Neutrophil (primary cell): ENCODE measurements around the gene TEX2.
A peak's percentile ranks its signal among the peaks of the same experiment; 100 is the strongest.

ENCODE experiments used
- H3K27ac ChIP-seq: fragments of 200-600 bp; sonication (generic); 2 replicates; pipeline ENCODE4 v1.5.1; 2016; ENCODE audit warnings: mild to moderate bottlenecking, moderate library complexity
- H3K27me3 ChIP-seq: fragments of 200-600 bp; sonication (generic); 2 replicates; pipeline ENCODE4 v1.6.0; 2016; ENCODE audit warnings: mild to moderate bottlenecking
- H3K36me3 ChIP-seq: fragments of 200-600 bp; sonication (generic); 2 replicates; pipeline ENCODE4 v1.5.1; 2017
- H3K4me1 ChIP-seq, 2 experiments: fragments of 200-600 bp in 1 of 2; sonication (generic) in 1 of 2; 1 replicate in 1 of 2; 2 replicates in 1 of 2; pipeline versions ENCODE4 v1.5.1 to v1.6.1; 2013 to 2016; ENCODE audit warnings: low read depth in 1 of 2, low read length in 1 of 2, mild to moderate bottlenecking in 1 of 2, moderate library complexity in 1 of 2; ENCODE audit not compliant: control insufficient read depth in 1 of 2, insufficient read depth in 1 of 2
- H3K4me3 ChIP-seq, 2 experiments: fragments of 200-600 bp in 1 of 2; sonication (generic) in 1 of 2; 1 replicate in 1 of 2; 2 replicates in 1 of 2; pipeline ENCODE4 v1.5.1; 2013 to 2016; ENCODE audit warnings: low read depth in 1 of 2, low read length in 1 of 2, mild to moderate bottlenecking in 1 of 2, moderate library complexity in 1 of 2
- H3K9me3 ChIP-seq: fragments of 200-600 bp; sonication (generic); 2 replicates; pipeline ENCODE4 v1.5.1; 2016
- CTCF ChIP-seq: fragments of 200-600 bp; sonication (generic); IDR thresholded peaks from 2 replicates; pipeline ENCODE4 v1.5.1; 2016; ENCODE audit warnings: antibody characterized with exemption

TEX2 gene

DNA sequence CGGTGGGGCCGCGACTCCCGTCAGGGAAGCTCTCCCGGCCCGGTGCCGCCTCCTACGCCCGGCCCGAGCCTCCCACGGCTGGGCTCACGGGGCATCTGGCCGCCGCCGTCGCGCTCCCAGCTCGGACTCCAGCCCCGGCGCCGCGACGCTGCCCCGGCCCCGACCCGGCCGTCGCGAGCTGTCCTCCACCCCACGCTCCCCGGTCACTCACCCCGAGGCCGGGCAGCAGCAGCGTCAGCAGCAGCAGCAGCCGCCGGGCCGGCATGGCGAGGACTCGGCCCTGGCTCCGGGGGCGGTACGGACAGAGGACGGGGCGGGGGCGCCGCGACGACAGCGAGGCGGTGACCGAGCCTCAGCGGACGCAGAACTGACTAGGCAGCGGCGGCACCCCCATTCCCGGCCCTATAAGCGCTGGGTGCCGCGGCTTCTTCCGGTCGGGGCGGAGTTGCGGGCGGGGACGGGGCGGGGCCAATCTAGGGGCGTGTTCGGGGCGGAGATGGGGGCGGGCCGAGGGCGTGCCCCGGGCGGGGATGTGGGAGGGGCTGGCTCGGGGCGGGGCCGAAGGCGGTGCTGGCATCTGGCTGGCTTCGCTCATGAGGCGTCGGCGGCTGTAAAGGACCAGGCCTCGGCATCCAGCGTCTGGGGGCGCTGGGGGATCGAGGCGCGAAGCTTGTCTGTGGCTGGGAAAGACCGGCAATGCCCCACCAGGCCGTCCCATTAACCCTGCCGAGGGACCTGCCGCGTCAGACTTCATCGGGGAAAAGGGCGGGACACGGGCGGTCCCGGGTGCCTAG lies 133.1 kb downstream of the TEX2 start, which contains the start of gene ERN1:
Gene ERN1, minus strand, starts transcription at position 380 of the 794 bp plus-strand sequence. Its CDS starts 115 bp downstream, at position 265.
- no peak for TF ChIP-seq CTCF
- no peaks in the 10 kb centered on the region for H3K36me3 ChIP-seq
- H3K9me3 ChIP-seq = no peaks in the 10 kb centered on the region
- H3K27me3 ChIP-seq = no peaks in the 10 kb centered on the region
- H3K27ac ChIP-seq = peak within 1 kb of the TSS; percentile 98
- H3K4me3 ChIP-seq = peak within 1 kb of the TSS; percentile 83 to 87
- peaks cover 18 to 20% of the 10 kb centered on the region in 2 experiments for H3K4me1 ChIP-seq

- Histone ChIP-seq H3K36me3 (no peaks in the 10 kb centered on the region), H3K4me1 (peaks cover 18 to 20% of the 10 kb centered on the region in 2 experiments), H3K4me3 (peak overlapping the region; percentile 83 to 87), H3K27ac (peak overlapping the region; percentile 98), H3K27me3 (no peaks in the 10 kb centered on the region), H3K9me3 (no peaks in the 10 kb centered on the region)
- TF ChIP-seq CTCF = no peak
These were observed 133.6 kb downstream of the TEX2 start for GRCh38 chr17:64129515-64129764.

- Histone ChIP-seq H3K9me3 (no peaks in the 10 kb centered on the region), H3K4me1 (peaks cover 18 to 20% of the 10 kb centered on the region in 2 experiments), H3K27ac (peak overlapping the region; percentile 98), H3K27me3 (no peaks in the 10 kb centered on the region), H3K36me3 (no peaks in the 10 kb centered on the region), H3K4me3 (peak overlapping the region; percentile 83 to 87)
- TF ChIP-seq CTCF = no peak
These were observed 134.1 kb downstream of the TEX2 start for GRCh38 chr17:64128787-64129514.

DNA sequence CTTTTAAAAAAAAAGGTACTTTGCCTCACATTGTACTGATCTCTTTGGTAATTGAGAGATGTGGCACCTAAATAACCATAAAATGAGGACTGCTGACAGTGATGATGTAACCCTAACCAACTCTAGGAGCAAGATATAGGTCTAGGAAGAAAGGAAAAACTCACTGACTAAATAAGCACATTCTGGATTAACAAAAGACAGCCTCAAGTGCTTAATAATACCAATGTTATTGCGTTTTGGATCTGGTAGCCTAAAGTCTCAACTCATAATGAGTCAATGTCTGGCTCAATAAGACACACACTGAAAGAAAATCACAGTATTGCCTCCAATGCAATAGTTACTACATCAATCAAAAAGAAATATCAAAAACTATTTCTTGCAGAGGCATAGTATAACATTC lies 136.1 kb downstream of the TEX2 start:
- Histone ChIP-seq H3K36me3 (no peaks in the 10 kb centered on the region), H3K27me3 (no peaks in the 10 kb centered on the region), H3K9me3 (no peaks in the 10 kb centered on the region), H3K4me3 (no peak overlapping the region), H3K27ac (no peak overlapping the region), H3K4me1 (peaks cover 18 to 20% of the 10 kb centered on the region in 2 experiments)
- no peak for TF ChIP-seq CTCF

DNA sequence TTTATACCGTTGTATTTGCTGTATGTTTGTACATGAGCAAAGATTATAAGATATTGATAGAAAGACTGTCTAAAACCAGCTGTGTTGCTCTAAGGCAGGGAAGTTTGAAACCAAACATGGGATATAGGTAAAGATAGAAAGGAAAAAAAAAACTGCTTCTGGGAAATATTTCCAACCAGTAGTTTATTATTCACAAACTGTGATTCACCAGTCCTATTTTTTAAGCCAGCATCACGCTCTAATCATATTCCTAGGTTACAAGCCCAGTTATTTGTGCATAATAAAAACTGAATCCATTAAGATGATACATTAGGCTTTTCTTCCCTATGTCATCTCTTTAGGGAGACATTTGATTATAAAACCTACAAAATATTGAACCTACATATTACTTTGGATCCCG lies 137.1 kb downstream of the TEX2 start:
- Histone ChIP-seq H3K27ac (no peak overlapping the region), H3K9me3 (no peaks in the 10 kb centered on the region), H3K4me1 (peaks cover 20 to 21% of the 10 kb centered on the region in 2 experiments), H3K27me3 (no peaks in the 10 kb centered on the region), H3K4me3 (no peak overlapping the region), H3K36me3 (no peaks in the 10 kb centered on the region)
- no peak for TF ChIP-seq CTCF
